Muscle of back (tissue), 11 donors: ENCODE data around the gene CD28. TPM values are rescaled to one million over a fixed set of nuclear protein-coding genes. Genes with fewer than 3 reads are reported as not detected.
"Not testable (repeated sequence)": the region's sequence is repeated elsewhere in the genome, so short reads cannot be mapped to it uniquely, and the experiment has no call there.

Experiments
- DNase-seq, 3 donors: peaks; one replicate each; pipeline versions ENCODE4 v3.0.0 to v3.0.0-alpha.2; 2013
- polyA plus RNA-seq, 10 donors: library from polyadenylated mRNA; unstranded; fragments of 120-200 nt; gene quantifications; one replicate each; pipeline ENCODE4 v1.2.1, GENCODE V29; 2013; ENCODE audit not compliant: insufficient read length in 10 of 10

The CD28 gene
- polyA plus RNA-seq, 10 donors: 3.4 to 6.7 (median 4.8) TPM

GRCh38 chr2:203685789-203686420 is 20.5 kb upstream of the CD28 start:
- peak in 1 of 3 donors; percentile 38 for DNase-seq

GRCh38 chr2:203687165-203687564 is 19.3 kb upstream of the CD28 start:
- DNase-seq: no peak

GRCh38 chr2:203688798-203689197 is 17.6 kb upstream of the CD28 start:
- peak in 2 of 3 donors; percentile 40 to 67 for DNase-seq

- DNase-seq: no peak
Observed at GRCh38 chr2:203689426-203690116, 16.9 kb upstream of the CD28 start.

GRCh38 chr2:203690117-203690431 is 16.4 kb upstream of the CD28 start:
- DNase-seq: no peak

GRCh38 chr2:203690441-203691047 is 15.9 kb upstream of the CD28 start:
- no peak for DNase-seq

- no peak for DNase-seq
Observed at GRCh38 chr2:203691149-203691548, 15.3 kb upstream of the CD28 start.

- peak; percentile 46 to 86 (median 66) for DNase-seq
Observed at GRCh38 chr2:203692031-203692710, 14.3 kb upstream of the CD28 start.

- DNase-seq: no peak
Observed at GRCh38 chr2:203693242-203693879, 13.1 kb upstream of the CD28 start.

- peak in 1 of 3 donors; percentile 22 for DNase-seq
Observed at GRCh38 chr2:203694191-203694590, 12.2 kb upstream of the CD28 start.

GRCh38 chr2:203697190-203697589 is 9.2 kb upstream of the CD28 start:
- DNase-seq: no peak

GRCh38 chr2:203697763-203698162 is 8.7 kb upstream of the CD28 start:
- not testable (repeated sequence) for DNase-seq

- DNase-seq: not testable (repeated sequence)
Observed at GRCh38 chr2:203698410-203698809, 8.0 kb upstream of the CD28 start.

GRCh38 chr2:203704430-203704829 is 2.0 kb upstream of the CD28 start:
- no peak for DNase-seq

GRCh38 chr2:203705178-203705577 is 1.3 kb upstream of the CD28 start:
- DNase-seq: no peak

- no peak for DNase-seq
Observed at GRCh38 chr2:203707530-203707929, 1.1 kb downstream of the CD28 start.

GRCh38 chr2:203708846-203709396 is 2.5 kb downstream of the CD28 start:
- DNase-seq: no peak

GRCh38 chr2:203709416-203710040 is 3.1 kb downstream of the CD28 start:
- no peak for DNase-seq

- DNase-seq: no peak
Observed at GRCh38 chr2:203710226-203710625, 3.8 kb downstream of the CD28 start.

- no peak for DNase-seq
Observed at GRCh38 chr2:203710952-203711351, 4.5 kb downstream of the CD28 start.

GRCh38 chr2:203711399-203711798 is 5.0 kb downstream of the CD28 start:
- DNase-seq: no peak
